ENCODE data around the gene MTNR1A. TPM values are rescaled to one million over a fixed set of nuclear protein-coding genes. Genes with fewer than 3 reads are reported as not detected.

Gene MTNR1A
- total RNA-seq, 1 experiment from 2014 or later: not detected

- no peaks in the 10 kb centered on the region for H3K9me3 Mint-ChIP-seq (ENCODE audit: unreplicated experiment)
- no peak for DNase-seq
- peaks cover 4% of the 10 kb centered on the region for H3K27me3 Mint-ChIP-seq (ENCODE audit: insufficient read depth, unreplicated experiment)
- peaks cover 8% of the 10 kb centered on the region for H3K4me1 Mint-ChIP-seq (ENCODE audit: low read depth, unreplicated experiment)
- Histone ChIP-seq H3K4me3 (ENCODE audit: low read depth, low read length) (no peak overlapping the region), H3K4me1 (no peaks in the 10 kb centered on the region), H3K36me3 (ENCODE audit: control insufficient read depth, insufficient read depth, low read length) (no peaks in the 10 kb centered on the region), H3K9me3 (no peaks in the 10 kb centered on the region), H3K27me3 (replicated peaks; ENCODE audit: control insufficient read depth, insufficient read depth, low read length) (no peaks in the 10 kb centered on the region)
- no peak overlapping the region for H3K4me3 Mint-ChIP-seq (ENCODE audit: unreplicated experiment)
- intact Hi-C loops (cut with micrococcal nuclease; ENCODE audit: unreplicated experiment): no loop called here
- peaks cover under 1% of the 10 kb centered on the region for H3K36me3 Mint-ChIP-seq (ENCODE audit: insufficient read depth, unreplicated experiment)
- POLR2A ChIA-PET: no interaction called here
- no peak overlapping the region for H3K27ac Mint-ChIP-seq (ENCODE audit: unreplicated experiment)
- CTCF ChIA-PET: no interaction called here
- no peak for TF ChIP-seq CTCF (IDR thresholded peaks at IDR 0.05; ENCODE audit: insufficient read depth in 1 of 2, low read depth in 1 of 2, low read length in 1 of 2, severe bottlenecking in 1 of 2, unreplicated experiment in 1 of 2)
- BruUV-seq (replicated peaks): no TSS peak
Observed at GRCh38 chr4:186569533-186570192, 14.3 kb upstream of the MTNR1A start.

- Mint-ChIP-seq H3K4me1 (ENCODE audit: low read depth, unreplicated experiment) (peaks cover 8% of the 10 kb centered on the region), H3K9me3 (ENCODE audit: unreplicated experiment) (no peaks in the 10 kb centered on the region), H3K27ac (ENCODE audit: unreplicated experiment) (no peak overlapping the region), H3K36me3 (ENCODE audit: insufficient read depth, unreplicated experiment) (no peaks in the 10 kb centered on the region), H3K4me3 (ENCODE audit: unreplicated experiment) (no peak overlapping the region), H3K27me3 (ENCODE audit: insufficient read depth, unreplicated experiment) (peaks cover 4% of the 10 kb centered on the region)
- DNase-seq: no peak
- BruUV-seq (replicated peaks): no TSS peak
- CTCF ChIA-PET: no interaction called here
- H3K4me1 ChIP-seq: no peaks in the 10 kb centered on the region
- intact Hi-C loops (cut with micrococcal nuclease; ENCODE audit: unreplicated experiment): no loop called here
- no peak for TF ChIP-seq CTCF (IDR thresholded peaks at IDR 0.05; ENCODE audit: insufficient read depth in 1 of 2, low read depth in 1 of 2, low read length in 1 of 2, severe bottlenecking in 1 of 2, unreplicated experiment in 1 of 2)
- no peaks in the 10 kb centered on the region for H3K27me3 ChIP-seq (replicated peaks; ENCODE audit: control insufficient read depth, insufficient read depth, low read length)
- POLR2A ChIA-PET: no interaction called here
- H3K36me3 ChIP-seq (ENCODE audit: control insufficient read depth, insufficient read depth, low read length): no peaks in the 10 kb centered on the region
- no peak overlapping the region for H3K4me3 ChIP-seq (ENCODE audit: low read depth, low read length)
- H3K9me3 ChIP-seq: no peaks in the 10 kb centered on the region
Observed at GRCh38 chr4:186566068-186566467, 10.7 kb upstream of the MTNR1A start.

GRCh38 chr4:186563761-186564160 is 8.4 kb upstream of the MTNR1A start:
- peaks cover 4% of the 10 kb centered on the region for H3K27me3 Mint-ChIP-seq (ENCODE audit: insufficient read depth, unreplicated experiment)
- no TSS peak for BruUV-seq (replicated peaks)
- DNase-seq: no peak
- H3K4me3 Mint-ChIP-seq (ENCODE audit: unreplicated experiment): no peak overlapping the region
- TF ChIP-seq CTCF (IDR thresholded peaks at IDR 0.05; ENCODE audit: insufficient read depth in 1 of 2, low read depth in 1 of 2, low read length in 1 of 2, severe bottlenecking in 1 of 2, unreplicated experiment in 1 of 2): no peak
- H3K27me3 ChIP-seq (replicated peaks; ENCODE audit: control insufficient read depth, insufficient read depth, low read length): no peaks in the 10 kb centered on the region
- no peaks in the 10 kb centered on the region for H3K4me1 ChIP-seq
- ChIA-PET POLR2A (no interaction called here), CTCF (no interaction called here)
- no peaks in the 10 kb centered on the region for H3K4me1 Mint-ChIP-seq (ENCODE audit: low read depth, unreplicated experiment)
- H3K27ac Mint-ChIP-seq (ENCODE audit: unreplicated experiment): no peak overlapping the region
- no peak overlapping the region for H3K4me3 ChIP-seq (ENCODE audit: low read depth, low read length)
- no peaks in the 10 kb centered on the region for H3K9me3 ChIP-seq
- H3K9me3 Mint-ChIP-seq (ENCODE audit: unreplicated experiment): no peaks in the 10 kb centered on the region
- intact Hi-C loops (cut with micrococcal nuclease; ENCODE audit: unreplicated experiment): no loop called here
- H3K36me3 Mint-ChIP-seq (ENCODE audit: insufficient read depth, unreplicated experiment): no peaks in the 10 kb centered on the region
- no peaks in the 10 kb centered on the region for H3K36me3 ChIP-seq (ENCODE audit: control insufficient read depth, insufficient read depth, low read length)

Measured in Caco-2 (cell line).